Measurements from ENCODE around the gene RUNX3. TPM values are rescaled to one million over a fixed set of nuclear protein-coding genes. Genes with fewer than 3 reads are reported as not detected.

RUNX3 gene
- total RNA-seq, 4 donors from 2014 or later: 0.27 to 2.8 (median 0.77) TPM

DNA sequence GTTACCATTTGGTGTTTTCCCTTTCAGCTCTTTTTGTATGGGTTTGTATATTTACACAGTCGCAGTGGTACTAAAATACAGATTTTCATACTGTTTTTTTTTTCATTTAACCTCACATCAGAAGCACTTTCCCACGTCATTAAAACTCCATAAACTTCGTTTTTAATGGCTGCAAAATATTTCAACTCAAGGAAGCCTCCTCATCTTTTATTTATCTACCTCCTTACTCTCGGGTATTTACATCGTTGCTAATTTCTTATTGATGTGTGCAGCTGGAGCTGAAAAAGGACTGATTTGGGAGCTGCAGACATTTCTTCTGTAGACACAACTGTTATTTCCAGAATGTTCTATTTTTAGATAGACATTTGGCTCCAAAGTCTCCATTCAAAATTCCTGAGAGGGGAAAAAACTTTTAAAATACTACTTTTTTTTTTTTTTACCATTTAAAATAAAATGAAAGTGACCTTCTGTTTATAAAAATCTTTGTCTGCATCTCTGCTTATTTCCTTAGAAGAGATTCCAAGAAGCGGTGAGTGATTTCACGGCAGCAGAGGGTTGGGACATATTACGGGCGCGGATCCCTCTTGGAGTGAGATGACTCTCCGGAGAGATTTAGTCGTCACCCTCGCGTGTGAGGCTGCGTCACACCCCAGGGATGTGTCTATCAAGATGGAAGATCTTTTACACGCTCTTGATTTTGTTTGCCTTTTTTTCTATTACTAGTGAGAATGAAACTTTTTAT, 10.1 kb downstream of the RUNX3 start:
- no peak for DNase-seq
- no peaks in the 10 kb centered on the region for H3K36me3 ChIP-seq
- WGBS, 2 donors: 58 to 63% methylated on average over 16 of the region's 16 CpGs
- H3K4me3 ChIP-seq (replicated peaks in 1 of 3): no peak overlapping the region
- no peaks in the 10 kb centered on the region for H3K9me3 ChIP-seq
- no peaks in the 10 kb centered on the region for H3K4me1 ChIP-seq
- intact Hi-C loops (cut with DNase I): no loop called here
- H3K27me3 ChIP-seq: peaks cover 1% of the 10 kb centered on the region
- TF ChIP-seq POLR2A (IDR thresholded peaks at IDR 0.05) (no peak), CTCF (IDR thresholded peaks at IDR 0.05) (no peak)
- H3K27ac ChIP-seq: no peak overlapping the region

DNA sequence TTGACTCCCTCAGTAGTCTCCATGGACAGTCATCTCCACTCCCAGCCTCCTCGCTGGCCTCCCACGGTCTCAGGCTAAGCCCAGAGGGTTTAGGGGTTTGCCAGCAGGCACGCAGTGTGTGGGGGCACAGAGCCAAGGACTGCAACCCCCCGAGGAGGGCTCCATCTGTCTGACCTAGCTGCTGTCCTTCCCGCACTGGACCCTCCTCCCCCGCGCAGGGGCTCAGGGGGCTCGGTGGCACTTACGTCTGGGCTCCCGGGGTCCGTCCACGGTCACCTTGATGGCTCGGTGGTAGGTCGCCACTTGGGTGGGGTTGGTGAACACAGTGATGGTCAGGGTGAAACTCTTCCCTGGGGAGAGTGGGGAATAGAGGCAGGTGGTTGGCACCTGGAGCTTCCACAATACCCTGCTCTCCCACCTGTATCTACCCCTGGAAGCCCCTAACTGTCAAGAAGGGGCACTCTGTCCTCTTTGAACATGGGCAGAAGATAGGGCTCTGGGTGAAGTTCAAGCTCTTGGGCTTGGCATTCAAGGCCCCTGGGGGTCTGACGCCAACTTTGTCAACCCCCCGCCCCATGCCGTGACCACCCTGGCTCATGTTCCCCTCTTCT, 11.0 kb downstream of the RUNX3 start:
- no peak for TF ChIP-seq POLR2A (IDR thresholded peaks at IDR 0.05)
- no peak for TF ChIP-seq CTCF (IDR thresholded peaks at IDR 0.05)
- H3K27ac ChIP-seq: no peak overlapping the region
- 91 to 92% methylated on average over 16 to 17 of the region's 17 CpGs for WGBS, 2 donors
- DNase-seq: no peak
- intact Hi-C loops (cut with DNase I): no loop called here
- no peak overlapping the region for H3K4me3 ChIP-seq (replicated peaks in 1 of 3)
- no peaks in the 10 kb centered on the region for H3K9me3 ChIP-seq
- H3K36me3 ChIP-seq: no peaks in the 10 kb centered on the region
- no peaks in the 10 kb centered on the region for H3K27me3 ChIP-seq
- H3K4me1 ChIP-seq: no peaks in the 10 kb centered on the region

DNA sequence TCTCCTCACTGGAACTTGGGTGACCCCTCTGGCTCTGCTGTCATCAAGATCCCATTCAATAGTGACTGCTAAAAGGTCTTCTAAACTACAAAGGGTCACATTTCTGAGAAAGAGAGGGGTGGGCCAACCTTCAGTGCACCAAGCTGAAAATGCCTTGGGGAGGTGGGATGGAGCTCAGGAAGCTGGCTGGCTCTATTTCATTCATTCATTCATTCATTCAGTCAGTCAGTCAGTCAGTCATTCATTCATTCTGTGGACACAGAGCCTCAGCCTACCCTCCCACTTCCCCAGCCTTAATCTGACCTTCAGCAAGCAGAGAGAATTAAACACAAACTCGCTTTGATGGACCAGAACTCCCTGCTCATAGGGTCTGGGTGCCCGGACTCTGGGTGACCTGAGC, 11.7 kb downstream of the RUNX3 start:
- no peak for DNase-seq
- H3K36me3 ChIP-seq: no peaks in the 10 kb centered on the region
- H3K4me1 ChIP-seq: no peaks in the 10 kb centered on the region
- intact Hi-C loops (cut with DNase I): no loop called here
- H3K9me3 ChIP-seq: no peaks in the 10 kb centered on the region
- 97 to 100% methylated on average over 2 of the region's 2 CpGs for WGBS, 2 donors
- H3K27ac ChIP-seq: no peak overlapping the region
- no peak for TF ChIP-seq CTCF (IDR thresholded peaks at IDR 0.05)
- no peaks in the 10 kb centered on the region for H3K27me3 ChIP-seq
- no peak overlapping the region for H3K4me3 ChIP-seq (replicated peaks in 1 of 3)

DNA sequence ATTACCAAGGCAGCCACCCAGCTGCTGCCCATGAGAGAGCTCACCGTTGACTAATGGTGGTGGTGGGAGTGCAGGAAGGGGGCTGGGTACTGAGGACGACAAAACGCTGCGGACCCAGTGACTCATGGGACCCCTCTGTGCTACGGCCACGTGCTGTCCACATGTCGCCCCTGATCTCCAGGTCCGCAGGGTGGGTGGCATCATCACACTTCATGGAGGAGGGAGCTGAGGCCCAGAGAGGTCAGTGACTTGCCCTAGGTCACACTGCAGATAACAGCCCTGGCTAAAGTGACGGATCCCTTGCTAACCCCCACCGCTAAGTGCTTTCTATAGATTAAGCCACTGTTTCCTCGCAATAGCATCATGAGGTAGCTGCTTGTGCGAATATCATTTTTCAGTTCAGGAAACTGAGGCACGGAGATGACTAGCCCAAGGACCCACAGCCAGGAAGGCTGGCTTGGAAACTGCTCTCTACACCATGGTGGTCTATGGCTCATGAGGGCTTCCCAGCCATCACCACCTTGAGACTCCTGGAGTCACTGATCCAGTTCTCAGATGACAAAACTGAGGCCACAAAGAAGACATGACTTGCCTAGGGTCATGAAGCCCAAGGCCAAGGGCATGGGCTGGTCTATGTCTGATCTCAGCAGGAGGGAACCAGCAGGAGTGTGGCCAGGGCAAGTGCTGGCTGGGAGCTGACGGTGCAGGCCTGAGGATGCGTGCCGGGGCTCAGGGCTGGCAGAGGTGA, 12.6 kb downstream of the RUNX3 start:
- 94 to 98% methylated on average over 15 to 16 of the region's 16 CpGs for WGBS, 2 donors
- no peak overlapping the region for H3K27ac ChIP-seq
- H3K4me1 ChIP-seq: no peaks in the 10 kb centered on the region
- H3K36me3 ChIP-seq: no peaks in the 10 kb centered on the region
- intact Hi-C loops (cut with DNase I): no loop called here
- no peak for TF ChIP-seq POLR2A (IDR thresholded peaks at IDR 0.05)
- TF ChIP-seq CTCF (IDR thresholded peaks at IDR 0.05): no peak
- no peaks in the 10 kb centered on the region for H3K9me3 ChIP-seq
- no peaks in the 10 kb centered on the region for H3K27me3 ChIP-seq
- DNase-seq: no peak
- no peak overlapping the region for H3K4me3 ChIP-seq (replicated peaks in 1 of 3)

Data from thyroid gland (tissue), 4 donors.